ENCODE measurements around the gene BCAP31. TPM values are rescaled to one million over a fixed set of nuclear protein-coding genes. Genes with fewer than 3 reads are reported as not detected.
"Not testable (repeated sequence)": the region's sequence is repeated elsewhere in the genome, so short reads cannot be mapped to it uniquely, and the experiment has no call there.

The BCAP31 gene
- total RNA-seq, 2 donors from 2014 or later: 156 to 159 TPM

DNA sequence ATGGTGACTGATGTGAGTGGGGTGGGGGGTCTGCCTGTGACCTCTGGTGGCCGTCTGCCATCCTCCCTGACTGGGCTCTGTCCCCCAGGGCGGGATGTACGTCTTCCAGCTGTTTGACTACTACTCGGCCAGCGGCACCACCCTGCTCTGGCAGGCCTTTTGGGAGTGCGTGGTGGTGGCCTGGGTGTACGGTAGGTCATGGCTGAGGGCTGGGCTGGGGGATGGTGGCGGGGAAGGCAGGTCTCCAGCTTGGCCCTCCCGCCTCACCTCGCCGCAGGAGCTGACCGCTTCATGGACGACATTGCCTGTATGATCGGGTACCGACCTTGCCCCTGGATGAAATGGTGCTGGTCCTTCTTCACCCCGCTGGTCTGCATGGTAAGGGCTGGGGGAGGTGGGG is 29.9 kb downstream of the BCAP31 start:
- H3K27me3 Mint-ChIP-seq; H3K9me3 Mint-ChIP-seq; H3K4me1 Mint-ChIP-seq (ENCODE audit: low read depth in 2 of 2); H3K36me3 Mint-ChIP-seq; ATAC-seq; H3K27ac Mint-ChIP-seq; DNase-seq (ENCODE audit: low spot score); H3K4me3 Mint-ChIP-seq: not testable (repeated sequence)

DNA sequence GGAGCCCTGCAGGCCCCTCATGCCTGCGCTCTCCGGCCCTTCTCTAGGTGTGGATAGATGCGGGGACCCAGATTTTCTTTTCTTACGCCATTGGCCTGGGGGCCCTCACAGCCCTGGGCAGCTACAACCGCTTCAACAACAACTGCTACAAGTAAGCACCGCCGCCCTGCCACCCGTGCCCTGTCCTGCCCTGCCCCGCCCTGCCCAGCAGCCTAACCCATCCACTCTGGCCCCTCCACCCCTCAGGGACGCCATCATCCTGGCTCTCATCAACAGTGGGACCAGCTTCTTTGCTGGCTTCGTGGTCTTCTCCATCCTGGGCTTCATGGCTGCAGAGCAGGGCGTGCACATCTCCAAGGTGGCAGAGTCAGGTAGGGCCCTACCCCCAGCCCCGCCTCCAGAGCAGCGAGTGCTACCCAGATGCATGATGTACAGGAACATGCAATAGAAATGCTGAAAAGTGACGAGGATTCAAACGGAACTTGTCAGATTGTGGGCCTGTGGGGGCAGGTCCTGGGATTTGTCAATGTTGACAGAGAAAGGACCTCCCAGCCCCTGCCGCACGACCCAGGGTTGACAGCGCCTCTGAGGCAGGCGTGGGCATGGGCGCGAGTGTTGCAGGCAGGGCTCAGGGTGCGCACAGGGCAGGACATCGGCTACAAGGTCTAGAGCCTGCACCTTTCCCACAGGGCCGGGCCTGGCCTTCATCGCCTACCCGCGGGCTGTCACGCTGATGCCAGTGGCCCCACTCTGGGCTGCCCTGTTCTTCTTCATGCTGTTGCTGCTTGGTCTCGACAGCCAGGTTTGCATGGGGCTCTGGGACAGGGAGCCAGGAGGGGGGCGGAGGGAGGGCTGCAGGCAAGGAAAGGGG is 30.7 kb downstream of the BCAP31 start:
- no peak overlapping the region for H3K27ac Mint-ChIP-seq
- H3K4me1 Mint-ChIP-seq (ENCODE audit: low read depth in 2 of 2): no peaks in the 10 kb centered on the region
- H3K36me3 Mint-ChIP-seq: no peaks in the 10 kb centered on the region

DNA sequence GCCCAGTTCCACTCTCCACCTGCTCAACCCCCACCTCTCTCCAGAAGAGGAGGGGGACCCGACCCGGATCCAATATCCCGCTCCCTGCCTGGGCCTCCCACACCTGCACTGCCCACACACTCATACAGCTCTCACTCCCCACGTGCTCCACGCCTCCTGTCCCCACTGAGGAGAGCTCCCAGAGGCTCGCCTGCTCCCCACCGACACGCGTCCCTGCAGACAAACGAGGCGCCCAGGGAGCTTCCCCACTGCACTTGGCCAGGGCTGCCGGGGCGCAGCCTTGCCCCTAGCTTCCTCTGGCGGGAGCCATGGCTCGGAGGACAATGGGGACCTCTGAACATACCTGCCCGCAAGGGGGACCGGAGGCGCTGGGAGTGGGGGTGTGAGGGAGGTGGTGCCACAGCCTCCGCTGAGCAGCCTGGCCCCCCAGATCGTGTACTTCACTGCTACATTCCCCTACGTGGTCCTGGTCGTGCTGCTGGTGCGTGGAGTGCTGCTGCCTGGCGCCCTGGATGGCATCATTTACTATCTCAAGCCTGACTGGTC is 31.5 kb downstream of the BCAP31 start:
- H3K4me1 Mint-ChIP-seq (ENCODE audit: low read depth in 2 of 2): no peaks in the 10 kb centered on the region
- no peak for DNase-seq (ENCODE audit: low spot score)
- no peaks in the 10 kb centered on the region for H3K36me3 Mint-ChIP-seq
- H3K9me3 Mint-ChIP-seq: no peaks in the 10 kb centered on the region
- H3K4me3 Mint-ChIP-seq: no peak overlapping the region
- no peak for ATAC-seq
- H3K27me3 Mint-ChIP-seq: no peaks in the 10 kb centered on the region
- no peak overlapping the region for H3K27ac Mint-ChIP-seq

More for the DNA sequence above, 30.7 kb downstream of the BCAP31 start:
- H3K4me3 Mint-ChIP-seq: no peak overlapping the region
- no peak for ATAC-seq
- H3K9me3 Mint-ChIP-seq: no peaks in the 10 kb centered on the region
- H3K27me3 Mint-ChIP-seq: no peaks in the 10 kb centered on the region
- no peak for DNase-seq (ENCODE audit: low spot score)

DNA sequence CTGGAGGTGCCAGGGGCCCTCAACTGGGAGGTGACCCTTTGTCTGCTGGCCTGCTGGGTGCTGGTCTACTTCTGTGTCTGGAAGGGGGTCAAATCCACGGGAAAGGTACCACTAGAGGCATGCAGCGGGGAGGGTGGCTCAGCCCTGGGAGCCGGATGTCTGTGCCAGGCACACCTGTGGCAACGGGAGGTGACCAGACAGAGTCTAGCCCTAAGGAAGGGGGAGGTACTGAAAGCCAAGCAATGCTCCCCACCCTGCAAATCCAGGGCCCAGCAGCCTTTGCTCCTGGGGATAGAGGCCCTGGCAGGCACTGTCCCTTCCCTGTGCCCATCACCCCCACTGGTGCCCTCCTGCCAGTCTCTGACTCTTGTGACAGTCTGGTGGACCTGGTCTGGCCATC is 32.2 kb downstream of the BCAP31 start:
- H3K36me3 Mint-ChIP-seq: no peaks in the 10 kb centered on the region
- no peaks in the 10 kb centered on the region for H3K27me3 Mint-ChIP-seq
- H3K9me3 Mint-ChIP-seq: no peaks in the 10 kb centered on the region
- H3K27ac Mint-ChIP-seq: no peak overlapping the region
- no peaks in the 10 kb centered on the region for H3K4me1 Mint-ChIP-seq (ENCODE audit: low read depth in 2 of 2)
- ATAC-seq (no peak), DNase-seq (ENCODE audit: low spot score) (no peak)
- no peak overlapping the region for H3K4me3 Mint-ChIP-seq

DNA sequence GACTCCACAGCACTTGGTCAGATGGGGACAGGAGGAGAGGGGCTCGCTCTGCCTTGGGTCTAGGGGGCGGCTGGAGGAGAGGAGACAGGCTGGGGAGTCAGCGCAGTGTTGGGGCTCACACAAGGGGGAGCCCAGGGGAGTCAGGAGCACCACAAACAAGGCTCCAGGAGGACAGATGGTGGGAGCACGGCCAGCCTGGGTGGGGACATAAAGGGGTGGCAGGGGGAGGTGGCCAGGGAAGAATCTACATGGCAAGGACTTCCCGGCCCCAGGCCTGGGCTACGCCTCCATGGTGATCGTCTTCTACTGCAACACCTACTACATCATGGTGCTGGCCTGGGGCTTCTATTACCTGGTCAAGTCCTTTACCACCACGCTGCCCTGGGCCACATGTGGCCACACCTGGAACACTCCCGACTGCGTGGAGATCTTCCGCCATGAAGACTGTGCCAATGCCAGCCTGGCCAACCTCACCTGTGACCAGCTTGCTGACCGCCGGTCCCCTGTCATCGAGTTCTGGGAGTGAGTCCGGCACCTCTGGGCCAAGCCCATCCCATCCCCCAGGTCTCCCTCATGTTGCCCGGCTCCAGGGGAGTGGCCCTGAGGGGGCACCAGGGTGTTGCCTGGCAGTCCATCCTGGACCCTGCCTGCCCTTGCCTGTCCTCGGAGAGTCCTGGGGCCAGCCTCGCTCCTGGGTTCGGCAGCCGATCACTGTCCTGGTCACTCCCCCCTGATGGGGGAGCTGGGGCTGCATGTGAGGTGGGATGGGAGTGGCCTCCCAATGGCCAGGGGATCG is 33.0 kb downstream of the BCAP31 start:
- H3K4me1 Mint-ChIP-seq (ENCODE audit: low read depth in 2 of 2); H3K36me3 Mint-ChIP-seq; ATAC-seq; DNase-seq (ENCODE audit: low spot score); H3K9me3 Mint-ChIP-seq; H3K27me3 Mint-ChIP-seq; H3K4me3 Mint-ChIP-seq; H3K27ac Mint-ChIP-seq: not testable (repeated sequence)

DNA sequence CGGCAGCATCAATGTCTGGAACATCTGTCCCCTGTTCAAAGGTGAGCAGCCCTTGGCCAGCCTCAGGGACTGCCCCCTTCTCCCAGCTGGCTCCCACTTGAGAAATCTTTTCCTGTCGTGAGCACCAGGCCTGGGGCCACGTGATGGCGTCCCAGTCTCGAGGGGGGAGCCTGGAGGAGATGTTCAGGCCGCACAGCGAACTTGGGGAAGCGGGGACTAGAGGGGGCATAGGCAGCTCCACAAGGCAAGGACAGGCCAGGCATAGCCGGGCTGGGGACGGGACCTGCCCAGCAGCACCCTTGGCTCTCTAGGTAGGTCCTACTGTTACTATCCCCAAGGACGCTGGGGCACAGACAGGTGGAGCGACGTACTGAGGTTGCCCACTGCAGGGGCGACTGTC is 33.7 kb downstream of the BCAP31 start:
- no peaks in the 10 kb centered on the region for H3K4me1 Mint-ChIP-seq (ENCODE audit: low read depth in 2 of 2)
- ATAC-seq (no peak), DNase-seq (ENCODE audit: low spot score) (no peak)
- H3K27ac Mint-ChIP-seq: no peak overlapping the region
- H3K4me3 Mint-ChIP-seq: no peak overlapping the region
- no peaks in the 10 kb centered on the region for H3K9me3 Mint-ChIP-seq
- peaks cover 0 to 3% of the 10 kb centered on the region in 2 donors for H3K27me3 Mint-ChIP-seq
- no peaks in the 10 kb centered on the region for H3K36me3 Mint-ChIP-seq

DNA sequence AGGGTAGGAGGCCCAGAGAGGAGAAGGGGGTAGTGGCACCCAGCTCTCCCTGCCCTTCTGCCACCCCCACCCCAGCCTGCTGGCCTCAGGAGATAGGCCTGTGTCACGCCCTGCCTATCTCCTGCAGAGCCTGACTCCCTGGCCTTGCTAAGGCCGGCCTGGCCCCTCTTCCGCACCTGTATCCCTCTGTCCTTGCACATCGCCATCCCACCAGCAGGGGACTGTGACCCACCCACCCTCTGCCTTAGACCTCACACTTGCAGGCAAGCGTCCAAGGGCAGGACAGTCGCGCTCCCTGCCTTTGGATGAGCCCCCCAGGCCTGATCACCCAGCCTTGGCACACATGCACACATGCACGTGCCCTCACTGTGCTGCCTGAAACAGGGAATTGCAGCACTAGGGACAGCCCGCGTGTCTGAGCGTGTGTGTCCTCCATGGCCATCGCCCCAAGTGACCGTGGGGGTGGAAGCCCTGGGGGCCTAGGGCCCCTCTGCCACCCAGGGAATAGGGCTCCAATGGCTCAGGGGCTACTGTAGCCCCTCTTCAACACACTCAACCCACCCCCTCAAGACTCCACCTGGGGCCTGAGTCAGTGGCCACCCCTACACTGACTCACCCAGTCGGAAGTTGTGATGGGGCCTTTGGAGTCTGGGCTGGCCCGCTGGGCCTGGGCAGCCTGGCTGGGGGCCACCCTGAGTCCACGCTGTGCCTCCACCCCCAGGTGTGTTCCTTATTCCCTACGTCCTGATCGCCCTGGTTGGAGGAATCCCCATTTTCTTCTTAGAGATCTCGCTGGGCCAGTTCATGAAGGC is 34.3 kb downstream of the BCAP31 start:
- H3K9me3 Mint-ChIP-seq: no peaks in the 10 kb centered on the region
- no peak for ATAC-seq
- peaks cover 0 to 3% of the 10 kb centered on the region in 2 donors for H3K27me3 Mint-ChIP-seq
- H3K4me1 Mint-ChIP-seq (ENCODE audit: low read depth in 2 of 2): no peaks in the 10 kb centered on the region
- no peak overlapping the region for H3K27ac Mint-ChIP-seq
- no peak overlapping the region for H3K4me3 Mint-ChIP-seq
- no peaks in the 10 kb centered on the region for H3K36me3 Mint-ChIP-seq
- no peak for DNase-seq (ENCODE audit: low spot score)

DNA sequence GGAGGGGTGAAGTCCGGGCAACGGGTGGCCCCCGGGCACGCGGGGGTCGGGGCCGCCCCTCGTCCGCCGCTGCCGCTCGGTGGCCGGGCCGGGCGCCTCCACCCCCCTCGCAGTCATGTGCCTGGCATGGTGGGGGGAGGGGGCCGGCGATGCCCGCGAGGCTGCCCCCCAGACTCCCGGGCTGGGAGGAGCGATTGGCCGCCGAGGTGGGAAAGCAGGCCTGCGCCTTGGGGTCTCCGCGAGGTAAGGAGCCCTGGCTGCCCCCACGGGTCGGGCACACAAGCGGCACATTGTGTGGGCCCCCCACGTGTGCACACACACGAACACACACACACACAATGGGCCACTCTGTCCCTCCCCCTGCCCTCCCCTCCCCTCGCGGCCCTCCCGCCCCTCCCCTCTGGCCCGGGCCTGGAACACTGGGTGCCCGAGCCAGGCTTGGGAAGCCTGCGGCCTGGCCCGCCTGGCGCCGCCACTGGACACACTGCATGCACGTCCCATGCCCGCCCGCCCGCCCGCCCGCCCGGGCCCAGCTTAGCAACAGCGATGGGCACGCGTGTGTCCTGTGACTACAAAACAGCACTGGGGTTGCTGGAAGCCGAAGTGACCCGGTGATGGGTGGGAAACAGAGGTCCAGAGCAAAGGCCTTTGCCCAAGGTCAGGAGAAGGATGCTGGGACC is 35.1 kb downstream of the BCAP31 start:
- no peak for DNase-seq (ENCODE audit: low spot score)
- Mint-ChIP-seq H3K4me3 (no peak overlapping the region), H3K4me1 (ENCODE audit: low read depth in 2 of 2) (no peaks in the 10 kb centered on the region), H3K27me3 (peaks cover 0 to 3% of the 10 kb centered on the region in 2 donors), H3K36me3 (no peaks in the 10 kb centered on the region), H3K9me3 (no peaks in the 10 kb centered on the region), H3K27ac (no peak overlapping the region)
- no peak for ATAC-seq

DNA sequence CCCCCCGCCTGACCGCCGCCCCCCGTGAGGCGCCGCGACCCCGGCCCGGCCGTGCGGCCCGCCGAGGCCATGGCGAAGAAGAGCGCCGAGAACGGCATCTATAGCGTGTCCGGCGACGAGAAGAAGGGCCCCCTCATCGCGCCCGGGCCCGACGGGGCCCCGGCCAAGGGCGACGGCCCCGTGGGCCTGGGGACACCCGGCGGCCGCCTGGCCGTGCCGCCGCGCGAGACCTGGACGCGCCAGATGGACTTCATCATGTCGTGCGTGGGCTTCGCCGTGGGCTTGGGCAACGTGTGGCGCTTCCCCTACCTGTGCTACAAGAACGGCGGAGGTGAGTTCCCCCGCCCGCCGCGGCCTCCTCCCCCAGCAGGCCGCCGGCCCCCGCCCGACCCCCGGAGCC is 35.7 kb downstream of the BCAP31 start:
- ATAC-seq (no peak), DNase-seq (ENCODE audit: low spot score) (no peak)
- H3K4me3 Mint-ChIP-seq: no peak overlapping the region
- no peak overlapping the region for H3K27ac Mint-ChIP-seq
- H3K9me3 Mint-ChIP-seq: no peaks in the 10 kb centered on the region
- peaks cover 0 to 5% of the 10 kb centered on the region in 2 donors for H3K27me3 Mint-ChIP-seq
- H3K4me1 Mint-ChIP-seq (ENCODE audit: low read depth in 2 of 2): no peaks in the 10 kb centered on the region
- no peaks in the 10 kb centered on the region for H3K36me3 Mint-ChIP-seq

DNA sequence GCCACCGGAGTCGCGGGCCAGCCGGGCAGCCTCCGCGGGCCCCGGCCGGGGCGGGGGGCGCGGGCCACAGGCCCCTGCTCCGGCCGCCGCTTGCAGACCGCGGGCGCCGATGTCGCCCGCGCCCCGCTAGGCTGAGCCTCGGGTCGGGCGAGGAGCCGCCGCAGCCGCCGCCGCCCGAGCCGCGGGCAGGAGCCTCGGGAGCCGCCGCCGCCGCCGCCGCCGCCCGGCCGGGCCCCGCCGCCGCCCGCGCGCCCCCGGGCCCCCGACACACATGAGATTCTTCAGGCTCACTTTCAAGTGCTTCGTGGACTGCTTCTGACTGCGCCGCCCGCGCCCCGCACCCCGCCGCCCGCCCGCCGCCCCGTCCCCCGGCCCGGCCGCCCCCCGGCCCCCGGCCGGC is 36.1 kb downstream of the BCAP31 start:
- ATAC-seq (peak; percentile 32 to 33), DNase-seq (ENCODE audit: low spot score) (no peak)
- H3K4me3 Mint-ChIP-seq: peak overlapping the region; percentile 53
- no peaks in the 10 kb centered on the region for H3K9me3 Mint-ChIP-seq
- no peak overlapping the region for H3K27ac Mint-ChIP-seq
- H3K27me3 Mint-ChIP-seq: peaks cover 0 to 5% of the 10 kb centered on the region in 2 donors
- H3K4me1 Mint-ChIP-seq (ENCODE audit: low read depth in 2 of 2): no peaks in the 10 kb centered on the region
- H3K36me3 Mint-ChIP-seq: no peaks in the 10 kb centered on the region

DNA sequence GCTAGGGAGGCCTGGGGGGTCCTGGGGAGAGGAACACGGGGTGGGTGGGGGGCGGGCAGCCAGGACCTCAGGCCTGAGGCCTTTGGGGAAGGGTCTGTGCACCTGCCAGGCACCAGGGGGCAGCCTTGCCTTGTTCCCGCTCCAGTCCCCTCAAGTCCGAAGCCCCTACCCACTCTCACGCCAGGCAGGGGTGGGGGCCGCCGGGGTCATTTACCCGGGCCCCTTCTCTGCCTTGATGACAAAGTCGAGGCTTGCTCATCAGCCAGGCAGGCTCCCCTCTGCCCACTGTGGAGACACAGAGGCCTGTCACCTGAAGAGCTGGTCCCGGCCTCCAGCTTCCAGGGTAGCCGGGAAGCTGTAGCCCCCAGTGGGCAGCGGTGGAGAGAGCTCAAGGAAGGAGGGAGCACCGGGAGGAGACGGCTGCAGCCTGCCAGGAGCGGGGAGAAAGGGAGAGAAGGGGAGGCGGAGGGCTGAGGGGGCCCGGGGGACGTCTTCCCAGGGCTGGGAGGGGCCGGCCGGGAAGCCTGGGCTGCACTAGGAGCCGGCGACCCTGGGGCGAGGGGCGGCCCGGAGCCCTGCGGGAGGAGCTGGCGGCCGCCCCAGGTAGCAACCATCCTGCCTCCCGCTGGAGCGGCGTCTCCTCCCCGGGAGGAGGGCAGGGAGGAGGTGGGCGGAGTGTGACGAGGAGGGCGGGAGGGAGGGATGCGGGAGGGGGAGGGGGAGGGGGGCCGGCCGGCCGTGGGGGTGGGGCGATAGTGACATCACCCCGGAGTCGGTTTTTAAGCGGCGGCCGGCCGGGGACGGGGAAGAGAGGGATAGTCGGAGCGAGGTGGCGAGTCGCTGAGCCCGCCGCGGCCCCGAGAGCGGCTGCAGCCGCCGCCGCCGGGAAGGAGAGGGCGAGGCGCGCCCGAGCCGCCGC is 36.8 kb downstream of the BCAP31 start, which contains the start of gene SLC6A8:
Gene SLC6A8, plus strand, starts transcription at position 806 of the 919 bp plus-strand sequence. CDS start 649 bp downstream, outside the sequence.
- peak within 1 kb of the TSS; percentile 53 for H3K4me3 Mint-ChIP-seq
- H3K36me3 Mint-ChIP-seq: no peaks in the 10 kb centered on the region
- H3K4me1 Mint-ChIP-seq (ENCODE audit: low read depth in 2 of 2): no peaks in the 10 kb centered on the region
- H3K9me3 Mint-ChIP-seq: no peaks in the 10 kb centered on the region
- ATAC-seq (peak; percentile 57 to 61), DNase-seq (ENCODE audit: low spot score) (no peak)
- H3K27ac Mint-ChIP-seq: no peak within 1 kb of the TSS
- H3K27me3 Mint-ChIP-seq: peaks cover 0 to 5% of the 10 kb centered on the region in 2 donors

DNA sequence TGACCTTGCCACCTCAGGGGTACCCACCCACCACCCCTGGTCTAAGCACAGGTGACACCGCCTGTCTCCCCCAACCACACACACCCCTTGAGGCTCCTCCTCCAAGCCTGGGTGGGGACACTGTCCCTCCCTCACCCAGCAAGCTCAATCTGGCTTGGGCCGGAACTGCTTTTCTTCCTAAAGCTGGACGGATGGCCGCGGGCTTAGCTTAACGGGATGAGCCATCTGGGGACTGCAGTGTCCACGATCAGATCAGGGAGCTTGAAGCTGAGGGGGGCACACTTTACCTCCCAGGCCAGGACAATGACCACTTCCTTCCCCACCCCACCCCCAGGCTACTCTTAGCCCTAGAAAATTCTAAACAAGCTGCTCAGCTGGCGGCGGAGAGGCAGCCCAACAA is 37.5 kb downstream of the BCAP31 start:
- DNase-seq (ENCODE audit: low spot score) (no peak), ATAC-seq (no peak)
- peaks cover 0 to 5% of the 10 kb centered on the region in 2 donors for H3K27me3 Mint-ChIP-seq
- H3K27ac Mint-ChIP-seq: no peak overlapping the region
- no peaks in the 10 kb centered on the region for H3K4me1 Mint-ChIP-seq (ENCODE audit: low read depth in 2 of 2)
- no peaks in the 10 kb centered on the region for H3K36me3 Mint-ChIP-seq
- no peak overlapping the region for H3K4me3 Mint-ChIP-seq
- no peaks in the 10 kb centered on the region for H3K9me3 Mint-ChIP-seq

Data from natural killer cell treated with Interleukin-12 subunit alpha and Interleukin-12 subunit beta and Interleukin-15 and Interleukin-18, amount 100 ng/mL, for 72 hours (primary cell).